ENCODE results near the gene SNAI1.
"Not testable (repeated sequence)": the region's sequence is repeated elsewhere in the genome, so short reads cannot be mapped to it uniquely, and the experiment has no call there.

Gene SNAI1

GRCh38 chr20:49964964-49965780 lies 17.6 kb upstream of the SNAI1 start:
- peak; percentile 44 for DNase-seq (ENCODE audit: low spot score)

- DNase-seq (ENCODE audit: low spot score) = no peak
These were observed 16.9 kb upstream of the SNAI1 start for GRCh38 chr20:49965781-49966305.

GRCh38 chr20:49966861-49967260 lies 15.9 kb upstream of the SNAI1 start:
- DNase-seq (ENCODE audit: low spot score) = no peak

GRCh38 chr20:49969234-49969633 lies 13.5 kb upstream of the SNAI1 start:
- no peak for DNase-seq (ENCODE audit: low spot score)

GRCh38 chr20:49969946-49970345 lies 12.8 kb upstream of the SNAI1 start:
- DNase-seq (ENCODE audit: low spot score) = no peak

- DNase-seq (ENCODE audit: low spot score) = no peak
These were observed 12.3 kb upstream of the SNAI1 start for GRCh38 chr20:49970498-49970897.

- DNase-seq (ENCODE audit: low spot score) = no peak
These were observed 8.8 kb upstream of the SNAI1 start for GRCh38 chr20:49973981-49974380.

- no peak for DNase-seq (ENCODE audit: low spot score)
These were observed 6.2 kb upstream of the SNAI1 start for GRCh38 chr20:49976542-49976941.

GRCh38 chr20:49977740-49978139 lies 5.0 kb upstream of the SNAI1 start:
- DNase-seq (ENCODE audit: low spot score) = not testable (repeated sequence)

- DNase-seq (ENCODE audit: low spot score) = no peak
These were observed 4.1 kb upstream of the SNAI1 start for GRCh38 chr20:49978685-49979029.

- DNase-seq (ENCODE audit: low spot score) = peak; percentile 49
These were observed 3.5 kb upstream of the SNAI1 start for GRCh38 chr20:49979030-49979832.

GRCh38 chr20:49980140-49981008 lies 2.4 kb upstream of the SNAI1 start:
- no peak for DNase-seq (ENCODE audit: low spot score)

- no peak for DNase-seq (ENCODE audit: low spot score)
These were observed 1.3 kb upstream of the SNAI1 start for GRCh38 chr20:49981218-49982071.

GRCh38 chr20:49982072-49982345 lies 771 bp upstream of the SNAI1 start:
- no peak for DNase-seq (ENCODE audit: low spot score)

- no peak for DNase-seq (ENCODE audit: low spot score)
These were observed 505 bp downstream of the SNAI1 start for GRCh38 chr20:49983123-49983847.

GRCh38 chr20:49983848-49984408 lies 1.1 kb downstream of the SNAI1 start:
- no peak for DNase-seq (ENCODE audit: low spot score)

GRCh38 chr20:49984426-49985153 lies 1.8 kb downstream of the SNAI1 start:
- no peak for DNase-seq (ENCODE audit: low spot score)

GRCh38 chr20:49985157-49985556 lies 2.4 kb downstream of the SNAI1 start:
- no peak for DNase-seq (ENCODE audit: low spot score)

GRCh38 chr20:49985617-49986016 lies 2.8 kb downstream of the SNAI1 start:
- DNase-seq (ENCODE audit: low spot score) = no peak

- no peak for DNase-seq (ENCODE audit: low spot score)
These were observed 3.3 kb downstream of the SNAI1 start for GRCh38 chr20:49986049-49986448.

Measured in cerebellar cortex (tissue), 1 donor.